Upper lobe of left lung (tissue), 4 donors: ENCODE results near the gene SGO2.

ENCODE experiments used
- EP300 ChIP-seq, 4 donors: sonication (generic); formaldehyde crosslinking; IDR thresholded peaks; one replicate each; pipeline ENCODE4 v1.5.1; 2017; ENCODE audit warnings: antibody characterized with exemption in 4 of 4, control low read depth in 2 of 4
- POLR2A ChIP-seq, 4 donors: fragments of 450-650 bp; IDR thresholded peaks; one replicate each; pipeline ENCODE4 v1.5.1; 2016 to 2017; ENCODE audit warnings: antibody characterized with exemption in 4 of 4, mild to moderate bottlenecking in 2 of 4
- TF ChIP-seq, protein P1 (sequence below), 6 experiments: fragments of 450-650 bp in 4 of 6; fragments of 200-600 bp in 2 of 6; sonication (generic) in 2 of 6; IDR thresholded peaks; one replicate each; pipeline ENCODE4 v1.5.1; 2016 to 2019; ENCODE audit warnings: antibody characterized with exemption in 6 of 6

DNA sequence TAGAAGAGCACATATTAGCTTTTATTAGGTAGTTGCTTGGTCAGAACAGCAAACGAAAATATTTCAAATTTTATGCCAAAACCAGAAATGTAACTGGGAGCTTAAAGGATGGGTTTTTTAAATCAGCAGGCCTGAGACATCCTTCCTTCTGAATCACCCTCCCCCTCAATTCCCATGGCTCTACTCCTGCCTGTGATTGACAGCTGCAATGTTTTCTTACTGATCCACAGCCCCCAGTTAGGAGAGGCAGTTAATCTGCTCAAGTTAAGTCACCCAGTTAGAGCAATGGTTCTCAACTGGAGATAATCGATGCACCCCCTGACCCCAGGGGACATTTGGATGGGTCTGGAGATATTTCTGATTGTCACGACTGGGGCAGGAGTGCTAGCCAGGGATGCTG lies 41.1 kb upstream of the SGO2 start:
- TF ChIP-seq POLR2A (IDR thresholded peaks at IDR 0.05) (no peak), EP300 (IDR thresholded peaks at IDR 0.05) (no peak)
- TF ChIP-seq, protein P1, sequence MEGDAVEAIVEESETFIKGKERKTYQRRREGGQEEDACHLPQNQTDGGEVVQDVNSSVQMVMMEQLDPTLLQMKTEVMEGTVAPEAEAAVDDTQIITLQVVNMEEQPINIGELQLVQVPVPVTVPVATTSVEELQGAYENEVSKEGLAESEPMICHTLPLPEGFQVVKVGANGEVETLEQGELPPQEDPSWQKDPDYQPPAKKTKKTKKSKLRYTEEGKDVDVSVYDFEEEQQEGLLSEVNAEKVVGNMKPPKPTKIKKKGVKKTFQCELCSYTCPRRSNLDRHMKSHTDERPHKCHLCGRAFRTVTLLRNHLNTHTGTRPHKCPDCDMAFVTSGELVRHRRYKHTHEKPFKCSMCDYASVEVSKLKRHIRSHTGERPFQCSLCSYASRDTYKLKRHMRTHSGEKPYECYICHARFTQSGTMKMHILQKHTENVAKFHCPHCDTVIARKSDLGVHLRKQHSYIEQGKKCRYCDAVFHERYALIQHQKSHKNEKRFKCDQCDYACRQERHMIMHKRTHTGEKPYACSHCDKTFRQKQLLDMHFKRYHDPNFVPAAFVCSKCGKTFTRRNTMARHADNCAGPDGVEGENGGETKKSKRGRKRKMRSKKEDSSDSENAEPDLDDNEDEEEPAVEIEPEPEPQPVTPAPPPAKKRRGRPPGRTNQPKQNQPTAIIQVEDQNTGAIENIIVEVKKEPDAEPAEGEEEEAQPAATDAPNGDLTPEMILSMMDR (IDR thresholded peaks at IDR 0.05), result no peak
